Rectal smooth muscle tissue (tissue), 1 donor: ENCODE measurements around the gene SPDEF.
A peak's percentile ranks its signal among the peaks of the same experiment; 100 is the strongest.

Experiments used
- H3K27ac ChIP-seq: one replicate; pipeline ENCODE4 v1.7.0; 2013; ENCODE audit warnings: low read depth, low read length, inconsistent platforms
- H3K27me3 ChIP-seq: one replicate; pipeline ENCODE4 v1.7.0; 2013; ENCODE audit warnings: low read length; ENCODE audit not compliant: control insufficient read depth, insufficient read depth
- H3K36me3 ChIP-seq: one replicate; pipeline ENCODE4 v1.7.0; 2013; ENCODE audit warnings: low read length; ENCODE audit not compliant: control insufficient read depth, insufficient read depth
- H3K4me1 ChIP-seq: one replicate; pipeline ENCODE4 v1.7.0; 2013; ENCODE audit warnings: low read length; ENCODE audit not compliant: control insufficient read depth, insufficient read depth
- H3K4me3 ChIP-seq: one replicate; pipeline ENCODE4 v1.7.0; 2013; ENCODE audit warnings: low read length
- H3K9ac ChIP-seq: one replicate; pipeline ENCODE4 v1.7.0; 2013; ENCODE audit warnings: low read length

The SPDEF gene

GRCh38 chr6:34557228-34557627 lies 1.1 kb upstream of the SPDEF start:
- no peaks in the 10 kb centered on the region for H3K27me3 ChIP-seq
- no peak overlapping the region for H3K4me3 ChIP-seq
- no peaks in the 10 kb centered on the region for H3K4me1 ChIP-seq

DNA sequence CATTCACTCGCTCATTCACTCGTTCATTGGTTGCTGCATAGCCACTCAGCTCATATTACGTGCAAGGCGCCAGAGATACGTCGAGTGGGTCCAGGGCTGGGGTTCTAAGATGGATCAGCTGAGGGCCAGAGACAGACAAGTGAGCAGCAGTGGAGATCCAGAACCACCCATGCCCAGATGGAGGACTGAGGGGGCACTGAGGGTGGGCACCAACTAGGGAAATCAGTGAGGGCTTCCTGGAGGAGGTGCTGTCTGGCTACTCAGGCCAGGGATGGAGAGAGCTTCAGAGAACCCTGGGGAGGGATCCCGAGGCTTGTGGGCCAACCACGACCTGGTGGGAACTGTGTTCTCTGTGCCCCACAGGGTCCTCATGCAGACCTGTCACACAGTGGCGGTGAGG lies 364 bp upstream of the SPDEF start:
- H3K27me3 ChIP-seq, result no peaks in the 10 kb centered on the region
- no peak overlapping the region for H3K9ac ChIP-seq
- H3K4me1 ChIP-seq, result no peaks in the 10 kb centered on the region
- H3K36me3 ChIP-seq, result no peaks in the 10 kb centered on the region
- H3K4me3 ChIP-seq, result no peak overlapping the region
- no peak overlapping the region for H3K27ac ChIP-seq

More at GRCh38 chr6:34557228-34557627, 1.1 kb upstream of the SPDEF start:
- Histone ChIP-seq H3K36me3 (no peaks in the 10 kb centered on the region), H3K27ac (no peak overlapping the region), H3K9ac (no peak overlapping the region)

GRCh38 chr6:34555328-34555727 lies 801 bp downstream of the SPDEF start:
- H3K4me3 ChIP-seq, result peak overlapping the region; percentile 41

DNA sequence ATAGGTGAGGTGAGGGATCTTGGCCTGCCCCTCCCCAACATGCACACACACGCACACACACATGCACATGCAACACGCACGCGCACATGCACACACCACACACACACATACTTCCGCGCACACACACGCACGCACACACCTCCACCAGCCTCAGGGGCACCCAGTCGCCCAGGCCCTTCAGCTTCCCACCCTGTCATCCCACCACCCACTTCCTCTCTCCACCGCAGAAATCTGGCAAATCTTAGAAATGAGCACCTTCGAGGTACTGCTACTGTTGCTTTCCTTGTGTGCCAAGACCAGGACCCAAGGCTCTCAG lies 1.2 kb downstream of the SPDEF start:
- H3K4me1 ChIP-seq, result no peaks in the 10 kb centered on the region
- peak overlapping the region; percentile 41 for H3K4me3 ChIP-seq
- no peak overlapping the region for H3K27ac ChIP-seq
- H3K9ac ChIP-seq, result no peak overlapping the region
- no peaks in the 10 kb centered on the region for H3K27me3 ChIP-seq
- H3K36me3 ChIP-seq, result no peaks in the 10 kb centered on the region

More at GRCh38 chr6:34555328-34555727, 801 bp downstream of the SPDEF start:
- Histone ChIP-seq H3K4me1 (no peaks in the 10 kb centered on the region), H3K27me3 (no peaks in the 10 kb centered on the region), H3K9ac (no peak overlapping the region), H3K36me3 (no peaks in the 10 kb centered on the region), H3K27ac (no peak overlapping the region)

DNA sequence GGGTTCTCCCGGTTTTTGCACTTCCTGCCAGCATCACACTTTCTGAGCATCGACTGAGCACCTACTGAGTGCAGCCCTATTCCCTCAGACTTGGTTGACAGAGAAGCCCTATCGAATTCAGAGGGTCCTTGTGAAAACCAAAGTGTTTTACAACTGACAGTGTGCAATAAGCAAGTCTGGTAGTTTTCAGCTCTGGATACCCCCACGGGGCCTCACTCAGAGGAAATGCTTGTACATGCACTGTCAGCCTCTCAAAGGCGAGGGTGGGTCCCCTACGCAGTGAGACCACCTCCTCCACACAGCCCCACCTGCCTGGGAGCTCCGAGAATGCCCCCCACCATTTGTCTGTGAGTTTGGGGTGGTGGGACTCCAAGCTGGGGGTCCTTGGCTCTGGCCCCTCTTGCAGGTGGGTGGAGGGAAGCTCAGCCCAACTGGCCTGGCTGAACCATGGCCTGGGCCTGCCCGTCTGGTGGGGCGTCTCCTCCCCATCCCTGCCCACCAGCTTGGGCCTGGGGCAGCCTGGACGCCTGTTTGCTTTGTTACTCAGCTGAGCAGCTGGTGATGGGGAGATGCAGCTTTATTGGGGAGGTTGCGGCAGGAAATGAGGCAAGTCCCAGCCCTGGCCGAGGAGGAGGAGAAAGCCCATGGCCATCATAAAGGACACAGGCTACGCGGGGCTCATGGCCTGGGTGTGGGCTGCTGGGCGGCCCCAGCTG lies 1.7 kb downstream of the SPDEF start:
- peak overlapping the region; percentile 41 for H3K4me3 ChIP-seq
- no peaks in the 10 kb centered on the region for H3K27me3 ChIP-seq
- H3K4me1 ChIP-seq, result no peaks in the 10 kb centered on the region
- H3K27ac ChIP-seq, result no peak overlapping the region
- no peak overlapping the region for H3K9ac ChIP-seq
- H3K36me3 ChIP-seq, result no peaks in the 10 kb centered on the region

DNA sequence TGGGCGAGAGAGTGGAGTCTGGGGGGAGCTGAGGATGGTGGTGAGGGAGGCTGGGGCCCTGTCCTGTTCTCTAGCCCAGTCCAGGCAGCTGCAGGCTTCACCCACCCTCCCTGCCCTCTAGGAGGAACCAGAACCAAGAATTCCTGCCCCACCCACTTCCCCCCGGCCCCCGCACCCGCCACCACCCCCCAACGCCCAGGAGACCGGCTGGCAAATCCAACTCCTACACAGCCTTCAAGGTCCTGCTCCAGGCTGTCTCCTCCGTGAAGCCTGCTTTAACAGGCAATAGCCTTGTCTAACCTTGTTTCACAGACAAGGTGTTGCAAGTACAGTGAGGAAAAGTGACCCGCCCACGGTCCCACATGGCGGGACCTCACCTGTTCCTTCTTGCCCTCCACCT lies 2.4 kb downstream of the SPDEF start:
- Histone ChIP-seq H3K27ac (no peak overlapping the region), H3K4me1 (no peaks in the 10 kb centered on the region), H3K4me3 (no peak overlapping the region)

DNA sequence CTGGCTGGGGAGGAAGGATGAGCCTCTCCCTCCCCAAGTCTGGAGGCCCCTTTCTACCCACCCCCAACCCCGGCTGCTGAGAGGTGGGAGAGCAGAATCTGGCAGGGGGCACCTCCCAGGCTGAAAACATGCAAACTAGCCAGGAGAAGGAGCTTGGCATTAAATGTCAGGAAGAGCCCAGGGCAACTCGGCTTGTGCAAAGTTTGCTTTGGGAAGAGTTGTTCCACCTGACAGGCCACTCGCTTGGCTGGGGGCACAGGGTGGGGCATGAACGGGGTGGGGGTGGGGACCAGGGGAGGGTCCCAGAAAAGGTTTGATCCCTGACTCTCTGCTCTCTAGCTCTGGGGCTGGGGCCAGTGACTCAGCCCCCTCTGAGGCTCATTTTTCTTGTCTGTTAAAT lies 3.0 kb downstream of the SPDEF start:
- Histone ChIP-seq H3K27ac (no peak overlapping the region), H3K36me3 (no peaks in the 10 kb centered on the region), H3K4me1 (no peaks in the 10 kb centered on the region), H3K27me3 (no peaks in the 10 kb centered on the region), H3K9ac (no peak overlapping the region), H3K4me3 (no peak overlapping the region)

More for the DNA sequence above, 2.4 kb downstream of the SPDEF start:
- H3K9ac ChIP-seq, result no peak overlapping the region
- no peaks in the 10 kb centered on the region for H3K27me3 ChIP-seq
- no peaks in the 10 kb centered on the region for H3K36me3 ChIP-seq

DNA sequence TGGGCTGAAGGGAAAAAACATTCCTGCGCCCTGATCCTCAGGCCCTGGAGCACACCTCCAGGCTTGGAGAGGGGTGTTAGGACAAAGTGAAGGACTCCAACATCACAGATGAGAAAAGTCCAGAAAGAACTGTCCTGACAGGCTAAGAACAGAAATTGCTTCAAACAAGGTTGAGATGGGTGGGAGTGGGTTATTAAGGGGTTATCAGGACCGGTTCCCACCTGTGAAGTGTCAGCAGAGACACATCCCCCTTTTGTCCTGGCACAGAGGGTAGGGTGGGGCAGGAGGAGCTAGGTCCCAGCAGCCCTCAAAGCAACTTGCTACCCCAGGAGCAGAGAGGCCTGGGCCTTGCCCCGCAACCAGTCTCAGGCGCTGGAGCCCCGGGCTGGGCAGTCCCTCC lies 3.5 kb downstream of the SPDEF start:
- Histone ChIP-seq H3K36me3 (no peaks in the 10 kb centered on the region), H3K27ac (no peak overlapping the region), H3K27me3 (no peaks in the 10 kb centered on the region), H3K4me1 (no peaks in the 10 kb centered on the region), H3K9ac (no peak overlapping the region), H3K4me3 (no peak overlapping the region)

GRCh38 chr6:34551720-34552119 lies 4.4 kb downstream of the SPDEF start:
- H3K4me3 ChIP-seq, result no peak overlapping the region
- no peak overlapping the region for H3K27ac ChIP-seq
- no peaks in the 10 kb centered on the region for H3K4me1 ChIP-seq
- no peaks in the 10 kb centered on the region for H3K36me3 ChIP-seq
- H3K27me3 ChIP-seq, result no peaks in the 10 kb centered on the region
- H3K9ac ChIP-seq, result no peak overlapping the region

DNA sequence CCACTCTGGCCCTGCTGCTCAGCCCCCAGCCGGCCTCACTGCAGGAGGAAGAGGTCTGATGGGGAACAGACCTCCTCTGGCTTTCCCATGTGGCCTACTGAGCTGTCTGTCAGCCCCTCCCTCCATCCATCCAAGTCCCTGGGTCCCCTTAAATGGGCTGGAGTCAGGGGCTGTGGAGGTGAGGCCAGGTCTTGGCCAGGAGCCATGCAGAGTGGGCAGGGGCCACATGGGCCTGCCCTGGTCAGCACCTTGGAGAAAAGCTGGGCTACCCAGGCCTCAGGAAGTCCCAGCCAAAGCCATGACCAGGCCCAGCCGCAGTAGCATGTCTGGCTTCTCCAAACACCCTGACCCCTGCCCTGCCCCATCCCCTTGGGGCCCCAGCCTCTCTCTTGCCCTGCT lies 6.3 kb downstream of the SPDEF start:
- Histone ChIP-seq H3K9ac (no peak overlapping the region), H3K36me3 (no peaks in the 10 kb centered on the region), H3K4me3 (no peak overlapping the region), H3K27ac (no peak overlapping the region), H3K4me1 (no peaks in the 10 kb centered on the region), H3K27me3 (no peaks in the 10 kb centered on the region)

DNA sequence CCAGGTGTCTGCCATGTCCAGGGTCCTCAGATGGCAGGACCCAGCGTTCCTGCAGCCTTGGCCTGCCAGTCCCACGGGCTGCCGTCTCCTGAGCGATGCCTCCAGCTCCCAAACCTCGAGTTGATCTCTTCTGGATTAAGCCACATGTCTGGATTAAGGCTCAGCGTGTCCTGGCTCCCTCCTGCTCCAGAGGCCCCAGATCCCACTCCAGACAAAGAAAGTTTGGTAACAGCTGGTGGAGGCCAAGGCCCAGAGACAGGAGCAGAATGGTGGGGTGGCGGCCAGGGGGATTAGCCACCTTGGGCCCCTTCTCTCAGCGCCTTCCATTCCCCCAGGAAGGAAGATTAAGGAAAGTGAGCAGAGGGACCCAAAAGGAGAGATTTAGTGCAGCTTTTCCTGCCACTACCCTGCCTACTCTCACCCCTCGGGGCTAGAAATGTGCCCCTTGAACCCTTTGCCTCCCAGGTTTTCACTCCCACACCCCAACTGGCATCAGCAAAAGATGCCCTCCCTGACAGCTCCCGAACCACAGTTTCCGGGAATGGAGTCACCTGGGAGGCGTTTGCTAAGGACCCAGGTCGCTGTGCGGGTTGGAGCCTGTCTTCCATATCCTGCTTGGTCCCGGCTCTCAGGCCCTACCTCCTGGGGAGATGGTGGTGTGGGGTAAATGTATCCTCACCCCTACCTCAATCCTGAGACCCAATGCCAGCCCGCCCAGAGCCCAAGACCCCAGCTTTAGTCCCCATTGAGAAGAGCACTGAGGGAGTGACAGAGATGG lies 6.9 kb downstream of the SPDEF start:
- H3K27ac ChIP-seq, result no peak overlapping the region
- no peaks in the 10 kb centered on the region for H3K36me3 ChIP-seq
- H3K4me3 ChIP-seq, result no peak overlapping the region
- H3K9ac ChIP-seq, result no peak overlapping the region
- no peaks in the 10 kb centered on the region for H3K27me3 ChIP-seq
- H3K4me1 ChIP-seq, result no peaks in the 10 kb centered on the region

GRCh38 chr6:34547701-34548644 lies 8.2 kb downstream of the SPDEF start:
- no peaks in the 10 kb centered on the region for H3K36me3 ChIP-seq
- no peak overlapping the region for H3K27ac ChIP-seq
- H3K4me3 ChIP-seq, result no peak overlapping the region
- H3K4me1 ChIP-seq, result no peaks in the 10 kb centered on the region
- no peaks in the 10 kb centered on the region for H3K27me3 ChIP-seq
- no peak overlapping the region for H3K9ac ChIP-seq
